GM10266 (cell line): Measurements from ENCODE around the gene PRR33.
A peak's percentile ranks its signal among the peaks of the same experiment; 100 is the strongest.

ENCODE experiments used
- DNase-seq: peaks from one replicate; pipeline ENCODE4 v3.0.0; 2012; ENCODE audit errors: extremely low spot score
- TF ChIP-seq, protein P1 (sequence below): IDR thresholded peaks from 2 replicates; pipeline ENCODE4 v1.5.1; 2012; ENCODE audit warnings: mild to moderate bottlenecking, low read depth; ENCODE audit not compliant: control insufficient read depth, insufficient read depth; ENCODE audit errors: missing control alignments

PRR33 gene

DNA sequence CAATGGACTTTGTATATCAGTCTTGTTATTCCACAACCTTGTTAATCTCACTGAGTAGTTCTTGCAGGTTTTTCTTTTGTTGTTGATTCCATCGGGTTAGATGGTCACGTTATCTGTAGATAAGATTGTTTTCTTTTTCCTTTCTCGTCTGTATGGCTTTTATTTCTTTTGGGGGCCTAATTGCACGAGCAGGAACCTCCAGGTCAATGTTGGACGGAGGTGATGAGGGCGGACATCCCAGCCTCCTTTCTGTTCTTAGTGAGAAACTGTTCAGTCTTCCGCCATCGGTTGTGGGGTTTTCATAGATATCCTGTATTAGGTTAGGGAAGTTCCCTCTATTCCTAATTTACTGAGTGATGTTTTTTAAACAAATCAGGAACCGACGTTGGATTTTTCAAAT is 4.8 kb upstream of the PRR33 start:
- TF ChIP-seq, protein P1, sequence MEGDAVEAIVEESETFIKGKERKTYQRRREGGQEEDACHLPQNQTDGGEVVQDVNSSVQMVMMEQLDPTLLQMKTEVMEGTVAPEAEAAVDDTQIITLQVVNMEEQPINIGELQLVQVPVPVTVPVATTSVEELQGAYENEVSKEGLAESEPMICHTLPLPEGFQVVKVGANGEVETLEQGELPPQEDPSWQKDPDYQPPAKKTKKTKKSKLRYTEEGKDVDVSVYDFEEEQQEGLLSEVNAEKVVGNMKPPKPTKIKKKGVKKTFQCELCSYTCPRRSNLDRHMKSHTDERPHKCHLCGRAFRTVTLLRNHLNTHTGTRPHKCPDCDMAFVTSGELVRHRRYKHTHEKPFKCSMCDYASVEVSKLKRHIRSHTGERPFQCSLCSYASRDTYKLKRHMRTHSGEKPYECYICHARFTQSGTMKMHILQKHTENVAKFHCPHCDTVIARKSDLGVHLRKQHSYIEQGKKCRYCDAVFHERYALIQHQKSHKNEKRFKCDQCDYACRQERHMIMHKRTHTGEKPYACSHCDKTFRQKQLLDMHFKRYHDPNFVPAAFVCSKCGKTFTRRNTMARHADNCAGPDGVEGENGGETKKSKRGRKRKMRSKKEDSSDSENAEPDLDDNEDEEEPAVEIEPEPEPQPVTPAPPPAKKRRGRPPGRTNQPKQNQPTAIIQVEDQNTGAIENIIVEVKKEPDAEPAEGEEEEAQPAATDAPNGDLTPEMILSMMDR: no peak
- no peak for DNase-seq

DNA sequence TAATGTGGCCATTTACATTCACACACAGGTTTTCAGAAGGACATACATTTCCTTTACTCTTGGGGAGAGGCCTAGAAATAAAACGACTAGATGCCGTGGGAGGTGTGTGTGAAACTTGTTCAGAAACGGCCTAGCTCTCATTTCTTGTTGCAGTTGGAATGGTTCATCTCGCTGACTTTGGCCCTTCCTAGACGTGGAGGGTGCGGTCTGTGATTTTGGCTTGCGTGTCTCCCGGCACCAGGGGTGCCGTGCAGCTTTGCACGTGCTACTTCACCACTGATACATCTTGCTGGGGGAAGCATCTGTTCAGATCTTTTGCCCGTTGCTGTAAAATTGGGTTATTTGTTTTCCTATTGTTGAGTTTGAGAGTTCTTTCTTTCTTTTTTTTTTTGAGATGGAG is 3.1 kb upstream of the PRR33 start:
- no peak for DNase-seq
- TF ChIP-seq, protein P1: no peak

DNA sequence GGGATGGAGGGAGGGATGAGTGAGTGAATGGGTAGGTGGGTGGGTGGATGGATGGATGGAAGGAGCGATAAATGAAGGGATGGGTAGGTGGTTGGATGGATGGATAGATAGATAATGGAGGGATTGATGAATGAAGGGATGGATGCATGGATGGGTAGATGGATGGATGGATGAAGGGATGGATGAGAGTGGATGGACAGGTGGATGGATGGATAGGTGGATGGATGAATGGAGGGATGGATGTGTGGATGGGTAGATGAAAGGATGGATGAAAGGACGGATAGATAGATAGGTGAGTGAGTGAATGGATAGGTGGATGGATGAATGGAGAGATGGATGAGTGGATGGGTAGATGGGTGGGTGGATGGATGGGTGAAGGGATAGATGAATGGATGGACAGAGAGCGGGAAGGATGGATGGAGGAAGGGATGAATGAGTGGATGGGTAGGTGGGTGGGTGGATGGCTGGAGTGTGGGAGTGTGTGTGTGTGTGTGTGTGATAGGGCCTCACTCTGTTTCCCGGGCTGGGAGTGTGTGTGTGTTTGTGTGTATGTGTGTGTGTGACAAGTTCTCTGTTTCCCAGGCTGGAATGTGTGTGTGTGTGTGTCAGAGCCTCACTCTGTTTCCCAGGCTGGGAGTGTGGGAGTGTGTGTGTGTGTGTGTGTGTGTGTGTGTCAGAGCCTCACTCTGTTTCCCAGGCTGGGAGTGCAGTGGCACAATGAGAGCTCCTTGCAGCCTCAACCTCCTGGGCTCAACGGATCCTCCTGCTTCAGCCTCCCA is 2.1 kb upstream of the PRR33 start:
- TF ChIP-seq, protein P1: no peak
- no peak for DNase-seq

DNA sequence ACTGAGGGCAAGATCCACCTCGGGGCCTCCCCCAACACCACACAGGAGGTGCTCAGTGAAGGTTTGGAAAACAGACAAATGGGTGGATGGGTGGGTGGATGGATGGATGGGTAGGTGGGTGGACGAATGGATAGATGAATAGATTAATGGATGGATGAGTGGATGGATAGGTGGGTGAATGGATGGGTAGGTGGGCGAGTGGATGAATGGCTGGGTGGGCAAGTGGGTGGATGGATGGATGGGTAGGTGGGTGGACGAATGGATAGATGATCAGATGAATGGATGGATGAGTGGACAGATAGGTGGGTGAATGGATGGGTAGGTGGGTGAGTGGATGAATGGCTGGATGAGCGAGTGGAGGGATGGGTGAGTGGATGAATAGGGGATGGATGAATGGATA is 863 bp upstream of the PRR33 start:
- no peak for DNase-seq
- TF ChIP-seq, protein P1: no peak

DNA sequence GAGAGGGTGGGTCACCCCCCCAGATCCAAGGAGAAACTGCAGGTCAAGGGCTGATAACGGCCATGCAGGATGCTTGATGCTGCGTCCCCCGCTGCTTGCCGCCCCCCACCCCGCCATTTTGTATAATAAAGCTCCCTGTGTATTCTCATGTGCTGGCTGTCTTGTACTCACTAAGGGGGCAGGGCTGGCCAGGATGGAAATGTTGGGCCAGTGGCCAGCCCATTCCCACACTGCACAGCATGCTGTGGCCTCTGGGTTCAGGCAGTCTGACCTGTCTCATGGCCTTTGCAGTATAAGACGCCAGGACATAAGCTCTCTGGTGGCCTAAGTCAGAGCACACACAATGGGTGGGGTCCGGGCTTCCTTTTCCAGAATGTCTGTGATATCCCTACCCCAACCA is 421 bp upstream of the PRR33 start:
- no peak for DNase-seq
- TF ChIP-seq, protein P1: no peak

DNA sequence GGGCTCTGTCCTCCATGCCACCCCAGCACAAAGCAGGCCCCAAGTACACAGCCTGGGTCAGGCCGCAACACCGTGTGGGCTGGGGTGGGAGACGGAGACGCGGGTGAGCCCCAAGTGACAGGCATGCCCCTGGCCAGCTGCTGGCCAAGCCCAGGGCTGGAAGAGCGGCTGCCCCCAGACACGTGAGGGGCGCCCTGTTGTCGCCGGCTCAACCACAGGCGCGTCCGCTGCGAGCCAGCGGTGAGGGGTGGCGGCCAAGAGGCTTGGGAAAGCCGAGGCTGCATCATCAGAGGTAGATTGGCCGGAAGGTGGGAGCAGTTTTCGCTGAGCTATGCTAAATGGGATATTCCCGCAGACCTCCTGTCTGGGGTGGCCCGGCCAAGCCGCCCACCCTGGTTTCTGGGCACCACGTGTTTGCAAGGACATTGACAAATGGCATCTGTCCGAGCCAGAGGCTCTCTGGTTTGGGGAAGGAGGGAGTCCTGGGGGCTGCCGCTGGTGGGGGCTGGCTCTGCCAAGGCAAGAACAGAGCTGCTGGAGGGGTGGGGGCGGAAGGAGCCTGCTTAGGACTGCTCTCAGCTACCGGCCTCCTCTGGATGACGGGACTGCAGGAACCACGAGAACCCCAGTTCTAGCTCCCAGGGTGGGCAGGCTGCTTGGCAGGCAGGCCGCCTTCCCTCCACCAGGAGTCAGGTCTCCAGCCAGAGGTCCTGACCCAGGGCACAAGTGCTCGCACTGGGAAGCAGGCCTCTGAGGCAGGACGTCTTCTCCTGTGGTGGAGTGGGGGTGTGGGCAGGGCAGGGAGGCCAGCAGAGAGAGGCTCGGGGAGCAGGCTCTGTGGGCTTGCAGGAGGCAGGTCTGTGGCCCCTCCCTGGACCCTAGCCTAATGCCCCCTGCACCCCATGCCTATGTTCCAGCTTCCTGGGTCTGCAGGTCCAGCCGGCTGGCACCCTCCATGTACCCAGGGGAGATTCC is 552 bp downstream of the PRR33 start:
- peak; percentile 38 for DNase-seq
- TF ChIP-seq, protein P1: no peak
